HCT116 (cell line): ENCODE data around the gene OBSCN. TPM values are rescaled to one million over a fixed set of nuclear protein-coding genes. Genes with fewer than 3 reads are reported as not detected.

Experiments
- ATAC-seq: fragments of 200-7000 bp; cut with Tn5 transposase; 2 replicates; pipeline ENCODE4 v1.9.1; 2020; ENCODE audit warnings: mild to moderate bottlenecking, moderate library complexity
- BruUV-seq: library from RNA; stranded (reverse); fragments of 400-500 nt; replicated peaks from 2 replicates; lab custom pipeline; 2021; lab: Mats Ljungman, UMichigan
- CTCF ChIA-PET: fragments of 300-600 bp; sonication (Branson Sonifier 250); formaldehyde crosslinking; loops from one replicate; lab custom pipeline; 2021; ENCODE audit warnings: antibody characterized with exemption; lab: Charles Lee
- POLR2A ChIA-PET: fragments of 300-600, 350-600 bp; sonication (Branson Sonifier 250); formaldehyde crosslinking; loops from one replicate; lab custom pipeline; 2021; ENCODE audit warnings: antibody characterized with exemption; lab: Charles Lee
- RAD21 ChIA-PET, 2 experiments: fragments of 300-600 bp; sonication (Branson Sonifier 250); formaldehyde crosslinking; loops; one replicate each; lab custom pipeline; 2023; ENCODE audit warnings: low total read pairs in 2 of 2; ENCODE audit not compliant: uncharacterized antibody in 2 of 2, unreplicated experiment in 2 of 2, low non-redundant PET in 1 of 2; lab: Charles Lee
- DNase-seq: peaks from one replicate; pipeline ENCODE4 v3.0.0-alpha.2; 2010; ENCODE audit warnings: low read depth, low spot score
- H2AFZ ChIP-seq: fragments of 200-600 bp; shearing (Covaris generic), sonication (generic); 2 replicates; pipeline ENCODE4 v1.6.1; 2017; ENCODE audit warnings: low read depth, mixed run types, mixed read lengths, antibody characterized with exemption, low read length; ENCODE audit not compliant: poor library complexity, severe bottlenecking
- H3K27ac ChIP-seq: 2 replicates; pipeline ENCODE4 v1.5.1; 2012; ENCODE audit warnings: low read depth, low read length
- H3K27me3 ChIP-seq: fragments of 200-600 bp; sonication (generic); 2 replicates; pipeline ENCODE4 v1.6.1; 2016; ENCODE audit warnings: mixed run types, low read length, mixed read lengths; ENCODE audit not compliant: insufficient read depth
- H3K36me3 ChIP-seq, 2 experiments: fragments of 200-500 bp in 1 of 2; fragments of 200-600 bp in 1 of 2; sonication (Bioruptor generic) in 1 of 2; sonication (generic) in 1 of 2; 2 replicates each; pipeline versions ENCODE4 v1.5.1 to v1.6.1; 2014 to 2016; ENCODE audit warnings: low read length in 2 of 2, inconsistent platforms in 1 of 2, mixed read lengths in 1 of 2, mixed run types in 1 of 2; ENCODE audit not compliant: insufficient read depth in 2 of 2, control insufficient read depth in 1 of 2
- H3K4me1 ChIP-seq, 2 experiments: fragments of 200-600 bp in 1 of 2; sonication (generic) in 1 of 2; 2 replicates each; pipeline versions ENCODE4 v1.5.1 to v1.6.1; 2012 to 2017; ENCODE audit warnings: low read length in 2 of 2, inconsistent platforms in 1 of 2, mild to moderate bottlenecking in 1 of 2, mixed read lengths in 1 of 2, mixed run types in 1 of 2, moderate library complexity in 1 of 2; ENCODE audit not compliant: insufficient read depth in 2 of 2, control insufficient read depth in 1 of 2
- H3K4me2 ChIP-seq: fragments of 200-600 bp; sonication (generic); 2 replicates; pipeline ENCODE4 v1.6.1; 2017; ENCODE audit warnings: mixed run types, low read length, mixed read lengths
- H3K4me3 ChIP-seq, 2 experiments: fragments of 200-600 bp in 1 of 2; sonication (generic) in 1 of 2; replicated peaks in 1 of 2; 2 replicates each; pipeline ENCODE4 v1.5.1; 2011 to 2016; ENCODE audit warnings: low read length in 2 of 2, control low read depth in 1 of 2, low read depth in 1 of 2, mild to moderate bottlenecking in 1 of 2, mixed read lengths in 1 of 2, mixed run types in 1 of 2
- H3K79me2 ChIP-seq: fragments of 200-600 bp; sonication (generic); 2 replicates; pipeline ENCODE4 v1.6.1; 2017; ENCODE audit warnings: mild to moderate bottlenecking, mixed run types, low read length, moderate library complexity, mixed read lengths; ENCODE audit not compliant: insufficient read depth
- H3K9ac ChIP-seq: fragments of 200-600 bp; sonication (generic); 2 replicates; pipeline ENCODE4 v1.6.1; 2016; ENCODE audit warnings: low read length, mixed read lengths
- H3K9me2 ChIP-seq: fragments of 200-600 bp; sonication (generic), shearing (Covaris generic); 2 replicates; pipeline ENCODE4 v1.6.1; 2017; ENCODE audit warnings: mixed run types, mild to moderate bottlenecking, moderate library complexity; ENCODE audit not compliant: insufficient read depth
- H3K9me3 ChIP-seq, 2 experiments: fragments of 200-500 bp in 1 of 2; fragments of 200-600 bp in 1 of 2; sonication (Bioruptor generic) in 1 of 2; sonication (generic) in 1 of 2; 2 replicates each; pipeline ENCODE4 v1.6.1; 2014 to 2017; ENCODE audit warnings: low read length in 2 of 2, mixed read lengths in 2 of 2, inconsistent platforms in 1 of 2, low read depth in 1 of 2, mild to moderate bottlenecking in 1 of 2, mixed run types in 1 of 2, moderate library complexity in 1 of 2; ENCODE audit not compliant: control insufficient read depth in 1 of 2, insufficient read depth in 1 of 2
- H4K20me1 ChIP-seq: fragments of 200-600 bp; sonication (generic), shearing (Covaris generic); 2 replicates; pipeline ENCODE4 v1.6.1; 2017; ENCODE audit warnings: mixed run types, mild to moderate bottlenecking, moderate library complexity; ENCODE audit not compliant: insufficient read depth
- ATF3 ChIP-seq: IDR thresholded peaks from 2 replicates; pipeline ENCODE4 v1.6.1; 2012
- CEBPB ChIP-seq: IDR thresholded peaks from 2 replicates; pipeline ENCODE4 v1.6.1; 2012; ENCODE audit warnings: low read depth
- CTCF ChIP-seq, 3 experiments: fragments of 200-600 bp in 1 of 3; sonication (generic) in 1 of 3; IDR thresholded peaks in 2 of 3; conservative IDR thresholded peaks in 1 of 3; 2 replicates each; pipeline ENCODE4 v1.5.1; 2012 to 2017; ENCODE audit warnings: low read depth in 2 of 3, low read length in 2 of 3, antibody characterized with exemption in 1 of 3, borderline replicate concordance in 1 of 3, control low read depth in 1 of 3, mild to moderate bottlenecking in 1 of 3, mixed read lengths in 1 of 3, mixed run types in 1 of 3, moderate library complexity in 1 of 3; ENCODE audit not compliant: insufficient read depth in 1 of 3
- EGR1 ChIP-seq: IDR thresholded peaks from 2 replicates; pipeline ENCODE4 v1.6.1; 2012; ENCODE audit warnings: low read depth
- EZH2 ChIP-seq: fragments of 200-600 bp; sonication (generic); IDR thresholded peaks from 2 replicates; pipeline ENCODE4 v1.6.1; 2017; ENCODE audit warnings: antibody characterized with exemption, mixed run types
- EZH2phosphoT487 ChIP-seq: fragments of 200-600 bp; IDR thresholded peaks from 2 replicates; pipeline ENCODE4 v1.6.1; 2018; ENCODE audit warnings: antibody characterized with exemption, borderline replicate concordance
- FOSL1 ChIP-seq: IDR thresholded peaks from 2 replicates; pipeline ENCODE4 v1.6.1; 2012; ENCODE audit warnings: low read depth
- RAD21 ChIP-seq: IDR thresholded peaks from 2 replicates; pipeline ENCODE4 v1.6.1; 2012; ENCODE audit warnings: low read depth, mild to moderate bottlenecking
- REST ChIP-seq: IDR thresholded peaks from 2 replicates; pipeline ENCODE4 v1.6.1; 2012; ENCODE audit warnings: low read depth
- SP1 ChIP-seq: IDR thresholded peaks from 2 replicates; pipeline ENCODE4 v1.6.1; 2012; ENCODE audit warnings: low read depth
- ZBTB33 ChIP-seq: IDR thresholded peaks from 2 replicates; pipeline ENCODE4 v1.6.1; 2011; ENCODE audit warnings: mild to moderate bottlenecking, low read length, moderate library complexity; ENCODE audit not compliant: insufficient replicate concordance; ENCODE audit errors: extremely low read depth
- ZFX ChIP-seq: fragments of 450-650 bp; IDR thresholded peaks from 2 replicates; pipeline ENCODE4 v1.6.1; 2017
- ZNF274 ChIP-seq: fragments of 200-500 bp; sonication (Bioruptor generic); IDR thresholded peaks from 2 replicates; pipeline ENCODE4 v1.6.1; 2014; ENCODE audit warnings: mild to moderate bottlenecking, low read depth, low read length, inconsistent platforms
- intact Hi-C: fragments of 100-400 bp; cut with micrococcal nuclease; formaldehyde crosslinking; loops from 2 replicates; pipeline ENCODE4 v1.10.0; 2022
- total RNA-seq: library from RNA; stranded (reverse); gene quantifications from one replicate; pipeline ENCODE4 v1.2.1, GENCODE V29; 2021; ENCODE audit not compliant: unreplicated experiment

OBSCN gene
- total RNA-seq, 1 experiment from 2014 or later: 16.6 TPM

GRCh38 chr1:228411121-228411520, 203.3 kb downstream of the OBSCN start:
- Histone ChIP-seq H3K4me1 (peaks cover 5 to 12% of the 10 kb centered on the region in 2 experiments), H2AFZ (no peak overlapping the region), H3K27ac (no peak overlapping the region), H3K36me3 (no peaks in the 10 kb centered on the region; a peak in 1 of 4 replicates)
- POLR2A ChIA-PET: no interaction called here
- DNase-seq (no peak), ATAC-seq (no peak)
- intact Hi-C loops: no loop called here
- BruUV-seq: no TSS peak
- TF ChIP-seq ZFX (no peak), ZBTB33 (no peak), ATF3 (no peak), EGR1 (no peak), RAD21 (no peak), CTCF (IDR thresholded peaks at IDR 0.05 in 2 of 3, conservative IDR thresholded peaks at IDR 0.05 in 1 of 3; ENCODE audit: borderline replicate concordance in 1 of 3, insufficient read depth in 1 of 3, low read depth in 2 of 3, low read length in 2 of 3) (no peak), EZH2 (no peak), CEBPB (no peak), REST (no peak), EZH2phosphoT487 (no peak), FOSL1 (no peak), SP1 (no peak), ZNF274 (no peak)
- TF ChIP-seq, all 23 proteins: peak for 0
- Histone ChIP-seq H4K20me1 (no peaks in the 10 kb centered on the region), H3K79me2 (peaks cover 5% of the 10 kb centered on the region; the same call in 1 of the 2 replicates), H3K9me3 (no peaks in the 10 kb centered on the region), H3K4me2 (no peak overlapping the region), H3K9ac (no peak overlapping the region), H3K27me3 (no peaks in the 10 kb centered on the region), H3K4me3 (no peak overlapping the region), H3K9me2 (no peaks in the 10 kb centered on the region)
- CTCF ChIA-PET: no interaction called here
- RAD21 ChIA-PET: no interaction called here
